ENCODE results near the gene ATG10. TPM values are rescaled to one million over a fixed set of nuclear protein-coding genes. Genes with fewer than 3 reads are reported as not detected.
A peak's percentile ranks its signal among the peaks of the same experiment; 100 is the strongest.

ATG10 gene
- total and polyA plus RNA-seq, 2 of the 13 experiments (the other 11 are each of a cell fraction or from before 2014, with no cell fraction given) = 2.0 to 5.7 TPM

- no peak for TF ChIP-seq PHF5A (CRISPR knock-in tag; IDR thresholded peaks at IDR 0.05; ENCODE audit: low read depth, unreplicated experiment)
- peak; percentile 22; the same call in 1 of the 2 replicates for TF ChIP-seq ZSCAN5A (CRISPR knock-in tag; IDR thresholded peaks at IDR 0.05; ENCODE audit: borderline replicate concordance)
- TF ChIP-seq ZNF609 (CRISPR knock-in tag; IDR thresholded peaks at IDR 0.05; ENCODE audit: borderline replicate concordance) = no peak
- TF ChIP-seq RELA (CRISPR knock-in tag; IDR thresholded peaks at IDR 0.05) = peak; percentile 69; the same call in 1 of the 2 replicates
- TF ChIP-seq ATM (IDR thresholded peaks at IDR 0.05; ENCODE audit: borderline replicate concordance) = no peak
- no peak for TF ChIP-seq PLRG1 (conservative IDR thresholded peaks at IDR 0.05)
- TF ChIP-seq BCL6 (CRISPR knock-in tag; IDR thresholded peaks at IDR 0.05) = peak; percentile 23; the same call in 1 of the 2 replicates
- TF ChIP-seq ARNTL (CRISPR knock-in tag; IDR thresholded peaks at IDR 0.05) = 0 out of 2 replicates have a peak, but pooled peaks have one; percentile 29
- 0 out of 2 replicates have a peak, but pooled peaks have one; percentile 71 for TF ChIP-seq WIZ (CRISPR knock-in tag; IDR thresholded peaks at IDR 0.05)
- no peak for TF ChIP-seq EZH2 (conservative IDR thresholded peaks at IDR 0.05; ENCODE audit: low read depth, low read length)
- peak; percentile 75; the same call in 1 of the 2 replicates for TF ChIP-seq ZNF556 (CRISPR knock-in tag; IDR thresholded peaks at IDR 0.05; ENCODE audit: borderline replicate concordance)
- TF ChIP-seq IRF9 (CRISPR knock-in tag; IDR thresholded peaks at IDR 0.05; ENCODE audit: borderline replicate concordance) = peak; percentile 82; the same call in 1 of the 2 replicates
- no peak for TF ChIP-seq RFX1 (IDR thresholded peaks at IDR 0.05)
- no peak for TF ChIP-seq HOMEZ (CRISPR knock-in tag; IDR thresholded peaks at IDR 0.05; ENCODE audit: low read depth)
- TF ChIP-seq ATF7 (IDR thresholded peaks at IDR 0.05) = peak; percentile 22; the same call in 1 of the 2 replicates
- TF ChIP-seq ATF7 (CRISPR knock-in tag; IDR thresholded peaks at IDR 0.05) = 0 out of 2 replicates have a peak, but pooled peaks have one; percentile 61
- no peak for TF ChIP-seq RAD51 (IDR thresholded peaks at IDR 0.05; ENCODE audit: borderline replicate concordance)
Observed at GRCh38 chr5:81971712-81972491, at the start of gene ATG10 (continued).
